ENCODE results near the gene TOR1A. TPM values are rescaled to one million over a fixed set of nuclear protein-coding genes. Genes with fewer than 3 reads are reported as not detected.

TOR1A gene
- total RNA-seq, 1 experiment from 2014 or later, result 40.4 TPM

- ChIA-PET POLR2A (no interaction called here), CTCF (interaction anchor here (0.5 kb wide), 1 partner anchor 588 kb away, joined by 4 read pairs; no protein-coding TSS in a partner anchor)
- no peak overlapping the region for H3K4me3 Mint-ChIP-seq (ENCODE audit: unreplicated experiment)
- no peaks in the 10 kb centered on the region for H3K27me3 Mint-ChIP-seq (ENCODE audit: insufficient read depth, unreplicated experiment)
- H3K4me1 Mint-ChIP-seq (ENCODE audit: insufficient read depth, unreplicated experiment), result no peaks in the 10 kb centered on the region
- no peaks in the 10 kb centered on the region for H3K9me3 Mint-ChIP-seq (ENCODE audit: unreplicated experiment)
- BruUV-seq (replicated peaks), result no TSS peak
- no peak overlapping the region for H3K27ac Mint-ChIP-seq (ENCODE audit: low read depth, unreplicated experiment)
- H3K36me3 Mint-ChIP-seq (ENCODE audit: insufficient read depth, unreplicated experiment), result peaks cover 25% of the 10 kb centered on the region
- no peak for DNase-seq (ENCODE audit: unreplicated experiment)
- TF ChIP-seq, protein P1, sequence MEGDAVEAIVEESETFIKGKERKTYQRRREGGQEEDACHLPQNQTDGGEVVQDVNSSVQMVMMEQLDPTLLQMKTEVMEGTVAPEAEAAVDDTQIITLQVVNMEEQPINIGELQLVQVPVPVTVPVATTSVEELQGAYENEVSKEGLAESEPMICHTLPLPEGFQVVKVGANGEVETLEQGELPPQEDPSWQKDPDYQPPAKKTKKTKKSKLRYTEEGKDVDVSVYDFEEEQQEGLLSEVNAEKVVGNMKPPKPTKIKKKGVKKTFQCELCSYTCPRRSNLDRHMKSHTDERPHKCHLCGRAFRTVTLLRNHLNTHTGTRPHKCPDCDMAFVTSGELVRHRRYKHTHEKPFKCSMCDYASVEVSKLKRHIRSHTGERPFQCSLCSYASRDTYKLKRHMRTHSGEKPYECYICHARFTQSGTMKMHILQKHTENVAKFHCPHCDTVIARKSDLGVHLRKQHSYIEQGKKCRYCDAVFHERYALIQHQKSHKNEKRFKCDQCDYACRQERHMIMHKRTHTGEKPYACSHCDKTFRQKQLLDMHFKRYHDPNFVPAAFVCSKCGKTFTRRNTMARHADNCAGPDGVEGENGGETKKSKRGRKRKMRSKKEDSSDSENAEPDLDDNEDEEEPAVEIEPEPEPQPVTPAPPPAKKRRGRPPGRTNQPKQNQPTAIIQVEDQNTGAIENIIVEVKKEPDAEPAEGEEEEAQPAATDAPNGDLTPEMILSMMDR (IDR thresholded peaks at IDR 0.05; ENCODE audit: unreplicated experiment), result no peak
- intact Hi-C loops (cut with micrococcal nuclease), result no loop called here
These were observed 27.1 kb upstream of the TOR1A start for GRCh38 chr9:129850821-129851550.

GRCh38 chr9:129849901-129850300, 26.0 kb upstream of the TOR1A start:
- no peak overlapping the region for H3K4me3 Mint-ChIP-seq (ENCODE audit: unreplicated experiment)
- peaks cover 25% of the 10 kb centered on the region for H3K36me3 Mint-ChIP-seq (ENCODE audit: insufficient read depth, unreplicated experiment)
- H3K27ac Mint-ChIP-seq (ENCODE audit: low read depth, unreplicated experiment), result no peak overlapping the region
- CTCF ChIA-PET, result no interaction called here
- no peaks in the 10 kb centered on the region for H3K27me3 Mint-ChIP-seq (ENCODE audit: insufficient read depth, unreplicated experiment)
- no TSS peak for BruUV-seq (replicated peaks)
- no peak for DNase-seq (ENCODE audit: unreplicated experiment)
- H3K9me3 Mint-ChIP-seq (ENCODE audit: unreplicated experiment), result no peaks in the 10 kb centered on the region
- POLR2A ChIA-PET, result interaction anchor here (0.7 kb wide), 1 partner anchor 34 kb away, joined by 3 read pairs; no protein-coding TSS in a partner anchor
- intact Hi-C loops (cut with micrococcal nuclease), result no loop called here
- no peaks in the 10 kb centered on the region for H3K4me1 Mint-ChIP-seq (ENCODE audit: insufficient read depth, unreplicated experiment)
- TF ChIP-seq, protein P1 (IDR thresholded peaks at IDR 0.05; ENCODE audit: unreplicated experiment), result no peak

GRCh38 chr9:129848712-129849441, 24.9 kb upstream of the TOR1A start:
- TF ChIP-seq, protein P1 (IDR thresholded peaks at IDR 0.05; ENCODE audit: unreplicated experiment), result no peak
- Mint-ChIP-seq H3K9me3 (ENCODE audit: unreplicated experiment) (no peaks in the 10 kb centered on the region), H3K27me3 (ENCODE audit: insufficient read depth, unreplicated experiment) (no peaks in the 10 kb centered on the region), H3K4me3 (ENCODE audit: unreplicated experiment) (no peak overlapping the region), H3K27ac (ENCODE audit: low read depth, unreplicated experiment) (no peak overlapping the region), H3K4me1 (ENCODE audit: insufficient read depth, unreplicated experiment) (no peaks in the 10 kb centered on the region), H3K36me3 (ENCODE audit: insufficient read depth, unreplicated experiment) (peaks cover 23% of the 10 kb centered on the region)
- CTCF ChIA-PET, result interaction anchor here (0.8 kb wide), 1 partner anchor 35 kb away, joined by 5 read pairs; no protein-coding TSS in a partner anchor
- no TSS peak for BruUV-seq (replicated peaks)
- POLR2A ChIA-PET, result interaction anchor here (0.7 kb wide), 1 partner anchor 35 kb away, joined by 3 read pairs; no protein-coding TSS in a partner anchor
- intact Hi-C loops (cut with micrococcal nuclease), result no loop called here
- no peak for DNase-seq (ENCODE audit: unreplicated experiment)

GRCh38 chr9:129845373-129845772, 21.4 kb upstream of the TOR1A start:
- intact Hi-C loops (cut with micrococcal nuclease), result no loop called here
- H3K9me3 Mint-ChIP-seq (ENCODE audit: unreplicated experiment), result no peaks in the 10 kb centered on the region
- TF ChIP-seq, protein P1 (IDR thresholded peaks at IDR 0.05; ENCODE audit: unreplicated experiment), result no peak
- no TSS peak for BruUV-seq (replicated peaks)
- no peak overlapping the region for H3K4me3 Mint-ChIP-seq (ENCODE audit: unreplicated experiment)
- POLR2A ChIA-PET, result interaction anchor here (0.6 kb wide), 1 partner anchor 121 kb away, joined by 3 read pairs; no protein-coding TSS in a partner anchor
- no peaks in the 10 kb centered on the region for H3K4me1 Mint-ChIP-seq (ENCODE audit: insufficient read depth, unreplicated experiment)
- CTCF ChIA-PET, result no interaction called here
- no peak for DNase-seq (ENCODE audit: unreplicated experiment)
- H3K27ac Mint-ChIP-seq (ENCODE audit: low read depth, unreplicated experiment), result no peak overlapping the region
- H3K27me3 Mint-ChIP-seq (ENCODE audit: insufficient read depth, unreplicated experiment), result no peaks in the 10 kb centered on the region
- peaks cover 7% of the 10 kb centered on the region for H3K36me3 Mint-ChIP-seq (ENCODE audit: insufficient read depth, unreplicated experiment)
